ENCODE measurements around the gene METTL27. TPM values are rescaled to one million over a fixed set of nuclear protein-coding genes. Genes with fewer than 3 reads are reported as not detected.
"Not testable (repeated sequence)": the region's sequence is repeated elsewhere in the genome, so short reads cannot be mapped to it uniquely, and the experiment has no call there.

Gene METTL27
- total RNA-seq, 1 donor from 2014 or later = 0.90 TPM

DNA sequence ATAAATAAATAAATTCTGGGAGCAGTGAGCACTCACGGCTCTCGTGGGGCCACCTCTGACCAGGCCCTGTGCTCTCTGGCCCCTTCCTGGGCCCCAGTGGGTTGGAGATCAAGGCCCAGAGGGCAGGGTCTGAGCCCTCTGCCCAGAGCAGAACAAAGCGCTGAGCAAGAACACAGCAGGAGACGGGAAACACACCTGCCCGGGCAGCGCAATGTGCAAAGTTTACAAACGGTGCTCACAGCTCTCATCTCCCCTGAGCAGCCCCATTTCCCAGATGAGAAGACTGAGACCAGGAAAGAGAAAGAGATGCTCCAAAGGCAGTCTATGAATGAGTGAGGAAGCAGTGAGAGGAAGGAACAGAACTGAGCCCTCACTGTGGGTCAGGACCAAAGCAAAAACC lies 3.0 kb downstream of the METTL27 start:
- no peak for DNase-seq (ENCODE audit: low read depth in 2 of 2)

DNA sequence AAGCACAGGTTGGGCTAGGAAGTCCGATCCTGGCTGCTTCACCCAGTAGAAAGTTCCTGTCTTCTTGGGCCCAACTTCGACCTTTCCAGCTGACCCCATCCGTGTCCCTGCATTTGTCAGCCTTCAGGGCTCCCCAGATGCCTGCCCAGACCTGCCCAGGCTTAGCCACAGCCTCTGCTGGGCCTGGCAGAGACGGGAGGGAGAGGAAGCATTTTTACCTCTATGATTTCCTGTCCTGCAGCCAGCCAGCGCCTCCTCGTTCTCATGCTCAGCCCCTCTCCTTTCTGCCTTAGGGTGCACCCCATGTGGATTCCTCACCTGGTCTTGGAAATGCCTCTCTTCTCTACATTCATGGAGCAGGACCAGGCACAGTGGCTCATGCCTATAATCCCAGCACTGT lies 3.7 kb downstream of the METTL27 start:
- DNase-seq (ENCODE audit: low read depth in 2 of 2) = no peak

DNA sequence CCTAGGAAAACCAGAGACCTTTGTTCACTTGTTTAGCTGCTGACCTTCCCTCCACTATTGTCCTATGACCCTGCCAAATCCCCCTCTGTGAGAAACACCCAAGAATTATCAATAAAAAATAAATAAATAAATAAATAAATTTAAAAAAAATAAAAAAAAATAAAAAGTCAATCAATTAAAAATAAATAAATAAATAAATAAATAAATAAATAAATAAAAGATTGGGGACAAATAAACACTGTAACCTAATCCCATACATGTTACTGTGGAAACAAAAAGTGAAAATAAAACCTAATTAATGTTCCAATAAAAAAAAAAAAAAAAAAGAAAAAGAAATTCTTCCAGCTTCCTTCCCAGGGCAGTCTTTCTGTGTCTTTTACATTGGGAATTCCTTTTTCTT lies 5.1 kb downstream of the METTL27 start:
- not testable (repeated sequence) for DNase-seq (ENCODE audit: low read depth in 2 of 2)

DNA sequence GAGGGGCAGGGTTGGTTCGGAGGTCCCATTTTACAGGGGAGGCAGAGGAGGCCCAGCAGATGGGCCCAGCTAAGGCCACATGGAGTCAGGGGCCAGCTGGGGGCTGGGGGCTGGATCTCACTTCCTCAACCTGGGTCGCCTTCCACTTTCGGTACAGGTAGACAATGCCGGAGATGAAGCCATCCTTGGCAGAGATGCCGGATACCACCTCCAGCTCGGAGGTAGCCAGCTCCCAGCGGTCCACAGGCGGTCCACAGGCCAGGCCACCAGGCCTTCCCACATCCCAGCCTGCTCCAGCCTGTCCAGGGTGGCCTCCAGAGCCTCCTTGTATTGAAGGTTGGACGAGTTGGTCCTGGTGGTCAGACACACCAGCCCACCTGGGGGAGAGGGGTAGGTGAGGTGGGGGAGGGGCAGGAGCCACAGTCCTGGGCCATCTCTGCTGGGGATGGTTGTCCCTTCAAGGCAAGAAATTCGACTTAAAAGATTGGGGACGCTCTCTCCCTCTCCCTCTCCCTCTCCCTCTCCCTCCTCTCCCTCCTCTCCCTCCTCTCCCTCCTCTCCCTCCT lies 7.6 kb downstream of the METTL27 start:
- no peak for DNase-seq (ENCODE audit: low read depth in 2 of 2)

DNA sequence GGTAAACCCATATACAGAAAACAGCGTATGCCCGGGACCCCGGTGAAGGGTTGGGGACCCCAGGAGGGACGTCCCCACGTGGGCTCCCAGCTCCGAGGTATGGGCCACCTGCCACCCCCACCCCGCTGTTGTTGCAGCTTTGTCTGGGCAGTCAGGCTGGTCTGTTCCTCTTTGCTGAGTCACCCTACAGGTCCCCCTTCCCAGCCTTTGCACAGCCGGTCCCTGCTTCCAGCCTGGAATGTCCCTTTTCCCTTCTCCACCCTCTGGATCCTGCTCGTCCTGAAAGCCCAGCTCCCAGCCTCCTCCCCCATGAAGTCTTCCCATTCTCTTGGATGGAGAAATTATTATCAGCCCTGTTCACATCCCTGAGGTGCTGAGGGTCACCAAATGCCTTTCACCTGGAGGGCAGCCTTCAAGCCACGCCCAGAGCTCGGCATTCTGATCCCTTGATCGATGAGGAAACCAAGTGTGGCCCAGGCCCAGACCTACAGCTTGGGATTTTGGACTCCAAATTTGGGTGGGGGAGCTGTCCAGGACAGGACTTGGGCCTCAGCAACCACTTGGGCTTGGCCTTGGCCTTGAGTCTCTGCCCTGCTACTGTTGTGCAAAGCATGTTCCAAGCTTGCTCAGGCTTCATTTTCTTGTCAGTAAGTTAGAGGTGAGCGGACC lies 8.9 kb downstream of the METTL27 start:
- no peak for DNase-seq (ENCODE audit: low read depth in 2 of 2)

DNA sequence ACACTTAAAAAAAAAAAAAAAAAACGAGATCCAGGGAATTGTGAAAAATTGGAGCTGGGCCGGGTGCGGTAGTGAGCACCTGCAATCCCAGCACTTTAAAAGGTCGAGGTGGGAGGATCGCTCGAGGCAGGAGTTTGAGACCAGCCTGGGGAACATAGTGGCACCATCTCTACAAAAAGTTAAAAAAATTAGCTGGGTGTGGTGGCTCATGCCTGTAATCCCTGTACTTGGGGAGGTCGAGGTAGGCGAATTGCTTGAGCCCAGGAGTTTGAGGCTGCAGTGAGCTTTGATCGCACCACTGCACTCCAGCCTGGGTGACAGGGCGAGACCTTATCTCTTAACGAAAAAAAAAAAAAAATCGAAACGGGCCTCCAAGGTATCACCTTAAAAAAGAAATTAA lies 9.5 kb downstream of the METTL27 start:
- DNase-seq (ENCODE audit: low read depth in 2 of 2) = no peak

DNA sequence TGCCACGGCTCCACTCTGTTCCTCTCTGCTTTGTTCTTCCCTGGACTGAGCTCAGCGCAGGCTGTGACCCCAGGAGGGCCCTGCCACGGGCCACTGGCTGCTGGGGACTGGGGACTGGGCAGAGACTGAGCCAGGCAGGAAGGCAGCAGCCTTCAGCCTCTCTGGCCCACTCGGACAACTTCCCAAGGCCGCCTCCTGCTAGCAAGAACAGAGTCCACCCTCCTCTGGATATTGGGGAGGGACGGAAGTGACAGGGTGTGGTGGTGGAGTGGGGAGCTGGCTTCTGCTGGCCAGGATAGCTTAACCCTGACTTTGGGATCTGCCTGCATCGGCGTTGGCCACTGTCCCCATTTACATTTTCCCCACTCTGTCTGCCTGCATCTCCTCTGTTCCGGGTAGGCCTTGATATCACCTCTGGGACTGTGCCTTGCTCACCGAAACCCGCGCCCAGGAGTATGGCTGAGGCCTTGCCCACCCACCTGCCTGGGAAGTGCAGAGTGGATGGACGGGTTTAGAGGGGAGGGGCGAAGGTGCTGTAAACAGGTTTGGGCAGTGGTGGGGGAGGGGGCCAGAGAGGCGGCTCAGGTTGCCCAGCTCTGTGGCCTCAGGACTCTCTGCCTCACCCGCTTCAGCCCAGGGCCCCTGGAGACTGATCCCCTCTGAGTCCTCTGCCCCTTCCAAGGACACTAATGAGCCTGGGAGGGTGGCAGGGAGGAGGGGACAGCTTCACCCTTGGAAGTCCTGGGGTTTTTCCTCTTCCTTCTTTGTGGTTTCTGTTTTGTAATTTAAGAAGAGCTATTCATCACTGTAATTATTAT lies 10.3 kb downstream of the METTL27 start:
- no peak for DNase-seq (ENCODE audit: low read depth in 2 of 2)

DNA sequence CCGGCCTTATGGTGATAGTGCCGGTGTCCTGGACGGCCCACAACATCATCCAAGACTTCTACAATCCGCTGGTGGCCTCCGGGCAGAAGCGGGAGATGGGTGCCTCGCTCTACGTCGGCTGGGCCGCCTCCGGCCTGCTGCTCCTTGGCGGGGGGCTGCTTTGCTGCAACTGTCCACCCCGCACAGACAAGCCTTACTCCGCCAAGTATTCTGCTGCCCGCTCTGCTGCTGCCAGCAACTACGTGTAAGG lies 10.8 kb downstream of the METTL27 start:
- DNase-seq (ENCODE audit: low read depth in 2 of 2) = no peak

DNA sequence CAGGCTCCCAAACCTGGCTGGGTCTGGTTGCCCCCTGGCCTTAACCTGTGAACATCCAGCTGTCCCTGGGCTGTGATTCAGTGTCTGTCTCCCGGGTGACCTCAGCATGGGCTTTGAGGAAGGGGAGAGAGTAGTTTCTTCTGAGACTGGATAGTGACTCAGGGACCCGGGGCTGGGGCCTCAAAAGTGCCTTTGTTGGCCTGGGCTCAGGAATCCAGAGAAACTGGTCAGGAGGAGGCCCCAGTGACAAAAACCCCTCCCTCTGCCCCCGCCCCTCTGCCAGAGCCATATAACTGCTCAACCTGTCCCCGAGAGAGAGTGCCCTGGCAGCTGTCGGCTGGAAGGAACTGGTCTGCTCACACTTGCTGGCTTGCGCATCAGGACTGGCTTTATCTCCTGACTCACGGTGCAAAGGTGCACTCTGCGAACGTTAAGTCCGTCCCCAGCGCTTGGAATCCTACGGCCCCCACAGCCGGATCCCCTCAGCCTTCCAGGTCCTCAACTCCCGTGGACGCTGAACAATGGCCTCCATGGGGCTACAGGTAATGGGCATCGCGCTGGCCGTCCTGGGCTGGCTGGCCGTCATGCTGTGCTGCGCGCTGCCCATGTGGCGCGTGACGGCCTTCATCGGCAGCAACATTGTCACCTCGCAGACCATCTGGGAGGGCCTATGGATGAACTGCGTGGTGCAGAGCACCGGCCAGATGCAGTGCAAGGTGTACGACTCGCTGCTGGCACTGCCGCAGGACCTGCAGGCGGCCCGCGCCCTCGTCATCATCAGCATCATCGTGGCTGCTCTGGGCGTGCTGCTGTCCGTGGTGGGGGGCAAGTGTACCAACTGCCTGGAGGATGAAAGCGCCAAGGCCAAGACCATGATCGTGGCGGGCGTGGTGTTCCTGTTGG lies 11.4 kb downstream of the METTL27 start, which contains the start of gene CLDN4:
Gene CLDN4, plus strand, starts transcription at position 316 of the 903 bp plus-strand sequence. Its CDS starts 206 bp downstream, at position 522.
- no peak for DNase-seq (ENCODE audit: low read depth in 2 of 2)

DNA sequence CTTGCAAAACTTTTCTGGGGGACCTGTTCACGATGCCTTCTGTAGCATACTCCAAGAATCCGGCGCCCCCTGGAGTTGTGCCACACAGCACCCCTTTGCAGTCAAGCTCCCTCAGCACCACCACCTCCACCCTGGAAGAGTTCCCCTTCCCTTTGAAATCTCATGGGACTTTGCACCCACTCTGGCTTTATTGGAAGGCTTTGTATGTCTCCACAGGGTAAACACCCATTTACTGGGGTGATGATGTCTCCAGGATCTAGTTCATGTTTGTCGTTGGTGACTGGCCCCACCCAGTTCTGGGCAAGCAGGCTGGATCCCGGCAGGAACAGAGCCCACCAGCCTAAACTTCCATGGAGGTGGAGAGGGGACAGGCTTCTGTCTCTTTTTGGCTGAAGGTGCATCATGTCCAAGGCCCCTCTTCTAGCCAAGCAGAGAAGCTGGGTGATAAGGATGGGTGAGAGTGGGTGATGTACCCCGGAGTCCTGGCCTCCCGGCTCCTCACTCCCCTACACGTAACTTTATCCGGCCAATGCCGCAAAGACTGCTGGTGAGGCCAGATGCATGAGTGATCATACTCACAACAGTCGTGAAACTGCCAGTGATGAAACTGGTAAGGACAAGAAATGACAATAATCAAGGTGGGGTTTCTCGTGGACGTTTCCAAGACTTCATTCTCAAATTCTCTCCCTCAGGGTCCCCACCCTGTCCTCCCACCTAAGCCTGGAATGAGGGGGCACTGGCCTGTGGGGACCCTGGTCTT lies 12.2 kb downstream of the METTL27 start:
- no peak for DNase-seq (ENCODE audit: low read depth in 2 of 2)

DNA sequence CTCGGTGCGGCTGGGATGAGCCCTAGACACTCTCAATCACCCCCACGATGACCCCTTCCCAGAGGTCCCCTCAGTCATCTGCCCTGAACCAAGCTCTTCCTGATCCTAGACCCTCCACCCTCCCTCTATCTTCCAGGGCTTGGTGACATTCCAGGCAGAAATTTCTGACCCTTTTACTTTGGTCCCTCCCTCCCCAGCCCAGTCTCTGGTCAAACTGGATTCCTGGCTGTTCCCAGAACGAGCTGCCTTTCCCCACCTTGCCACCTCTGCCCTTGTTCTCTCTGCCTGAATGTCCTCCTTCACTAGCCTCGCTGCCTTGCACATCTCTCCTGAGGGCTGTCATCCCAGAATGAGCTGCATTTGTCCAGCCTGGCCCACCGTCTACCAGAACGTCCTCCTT lies 12.8 kb downstream of the METTL27 start:
- DNase-seq (ENCODE audit: low read depth in 2 of 2) = no peak

DNA sequence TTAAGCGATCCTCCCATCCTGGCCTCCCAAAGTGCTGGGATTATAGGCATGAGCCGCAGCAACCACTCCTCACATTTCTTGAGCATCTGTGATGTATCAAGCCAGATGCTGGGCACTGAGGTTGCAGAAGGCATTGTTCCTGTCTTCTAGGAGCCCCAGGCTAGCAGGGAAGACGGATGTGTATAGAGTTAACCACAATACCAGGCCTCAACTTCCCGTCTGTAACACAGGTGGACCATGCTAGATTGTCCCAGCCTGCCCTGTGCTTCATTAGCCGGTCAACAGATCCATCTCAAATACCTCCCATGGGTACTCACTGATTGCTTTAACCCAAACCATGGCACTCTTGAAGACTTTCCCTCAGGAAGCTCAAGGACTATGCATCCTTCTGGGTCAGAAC lies 13.3 kb downstream of the METTL27 start:
- DNase-seq (ENCODE audit: low read depth in 2 of 2) = no peak

DNA sequence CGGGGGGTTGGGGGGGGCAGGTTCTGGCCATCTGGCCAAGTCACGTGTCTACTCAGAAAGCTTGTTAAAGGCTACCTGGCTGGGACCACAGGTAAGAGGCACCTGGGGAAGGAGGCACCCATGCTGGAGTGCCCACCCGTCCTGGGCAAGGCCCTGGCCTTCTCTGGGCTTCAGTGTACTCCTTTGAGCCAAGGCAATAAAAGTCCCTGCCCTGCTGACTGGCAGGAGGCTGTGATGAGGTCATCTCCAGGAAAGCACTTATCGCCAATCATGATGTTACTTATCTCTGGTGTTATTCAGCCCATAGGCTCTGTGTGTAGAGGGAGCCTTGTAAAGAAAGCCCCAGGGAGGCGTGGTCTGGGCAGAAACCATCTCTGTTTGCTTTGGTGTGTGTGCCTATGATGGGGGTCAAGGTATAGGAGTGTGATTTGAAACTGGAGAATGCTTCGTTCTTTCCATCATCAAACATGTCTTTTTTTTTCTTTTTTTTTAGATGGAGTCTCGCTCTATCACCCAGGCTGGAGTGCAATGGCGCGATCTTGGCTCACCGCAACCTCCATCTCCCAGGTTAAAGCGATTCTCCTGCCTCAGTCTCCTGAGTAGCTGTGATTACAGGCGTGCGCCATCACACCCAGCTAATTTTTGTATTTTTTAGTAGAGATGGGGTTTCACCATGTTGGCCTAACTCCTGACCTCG lies 14.1 kb downstream of the METTL27 start:
- DNase-seq (ENCODE audit: low read depth in 2 of 2) = peak in 1 of 2 donors; percentile 70

DNA sequence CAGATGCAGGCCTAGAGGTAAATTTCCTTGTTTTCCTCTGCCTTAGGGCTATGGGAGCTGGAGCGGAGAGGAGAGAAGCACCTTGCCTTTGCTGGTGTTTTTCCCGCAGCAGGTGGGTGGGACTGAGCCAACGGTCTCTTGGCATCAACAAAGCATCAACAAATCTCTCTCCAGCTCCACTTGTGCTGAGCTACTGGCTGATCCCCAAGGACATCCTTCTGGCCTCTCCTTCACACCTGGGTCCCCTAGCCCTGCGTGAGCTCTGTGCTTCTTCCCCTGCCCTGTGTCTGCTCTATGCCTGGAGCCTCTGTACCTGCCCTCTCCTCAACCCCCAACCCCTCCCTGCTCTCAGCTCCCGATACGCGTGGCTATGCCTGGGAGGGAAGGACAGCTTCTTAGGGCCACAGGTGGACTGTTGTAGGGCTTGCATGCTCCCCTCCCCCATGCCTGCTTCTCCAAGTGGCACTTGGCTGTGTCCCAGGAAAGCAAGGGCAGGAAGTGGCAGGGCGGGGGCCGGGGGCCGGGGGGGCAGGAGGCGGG lies 14.7 kb downstream of the METTL27 start:
- DNase-seq (ENCODE audit: low read depth in 2 of 2) = peak in 1 of 2 donors; percentile 36

DNA sequence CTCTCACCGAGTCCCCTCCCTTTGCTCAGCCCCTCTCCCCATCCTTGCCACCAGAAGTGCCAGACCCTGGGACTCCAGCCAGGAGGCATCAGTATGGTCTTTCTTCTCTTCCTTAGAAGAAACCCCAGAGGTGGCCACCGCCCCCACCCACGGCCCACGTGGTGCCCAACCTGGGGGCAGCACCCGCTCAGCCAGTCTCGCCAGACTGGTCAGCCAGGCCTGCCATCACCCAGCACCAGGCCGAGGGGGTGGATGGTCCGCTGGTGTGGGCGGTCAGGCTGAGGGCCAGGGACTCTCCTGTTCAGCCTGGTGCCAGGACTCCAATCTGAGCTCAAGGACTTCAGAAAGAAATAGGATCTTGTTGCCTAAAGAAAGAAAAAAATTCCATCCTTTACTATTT lies 17.3 kb downstream of the METTL27 start:
- DNase-seq (ENCODE audit: low read depth in 2 of 2) = no peak

DNA sequence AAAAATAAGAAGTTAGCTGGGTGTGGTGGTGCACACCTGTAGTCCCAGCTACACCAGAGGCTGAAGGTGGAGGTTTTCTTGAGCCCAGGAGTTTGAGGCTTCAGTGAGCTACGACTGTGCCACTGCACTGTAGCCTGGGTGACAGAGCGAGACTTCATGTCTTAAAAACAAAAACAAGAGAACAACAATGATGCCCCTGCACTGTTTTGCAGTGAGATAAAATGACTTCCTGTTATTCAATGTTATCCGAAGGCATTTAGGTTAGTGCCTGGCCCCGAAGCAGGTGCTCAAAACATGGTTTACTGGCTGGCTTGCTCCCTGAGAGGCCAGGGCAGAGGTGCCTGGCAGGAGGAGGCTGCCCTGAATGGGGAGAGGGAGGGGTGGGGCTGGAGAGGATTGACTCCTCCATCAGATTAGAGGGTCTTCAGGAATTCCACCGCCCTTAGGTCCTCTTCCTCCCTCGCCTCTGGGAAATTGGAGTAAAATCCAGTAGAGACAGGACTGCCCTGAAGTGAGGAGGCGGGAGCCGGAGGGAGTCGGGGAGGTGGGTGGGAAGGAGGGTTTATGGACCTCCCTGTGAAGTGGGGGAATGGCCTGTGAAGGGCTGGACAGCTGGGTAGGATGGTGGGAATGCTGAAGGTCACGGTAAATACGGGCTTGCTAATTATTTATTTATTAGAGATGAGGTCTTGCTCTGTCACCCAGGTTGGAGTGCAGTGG lies 18.3 kb downstream of the METTL27 start:
- DNase-seq (ENCODE audit: low read depth in 2 of 2) = no peak

DNA sequence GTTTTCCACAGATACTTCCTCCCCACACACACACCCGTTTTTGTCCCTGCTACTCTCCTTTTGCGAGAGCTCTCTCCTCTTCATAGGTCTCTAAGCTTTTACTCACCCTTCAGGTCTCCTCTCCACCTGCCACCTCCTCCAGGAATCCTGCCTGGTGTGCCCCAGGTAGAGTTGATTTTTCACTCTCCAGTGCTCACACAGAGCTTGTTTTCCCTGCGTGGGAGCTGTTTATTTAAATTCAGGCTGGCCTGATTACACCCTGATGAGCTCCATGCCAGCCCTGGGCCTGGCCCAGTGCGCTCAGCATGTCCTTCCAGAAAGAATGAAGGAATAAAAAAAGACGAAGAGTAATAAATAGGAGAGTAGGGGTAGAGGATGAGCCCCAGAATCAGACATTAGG lies 19.1 kb downstream of the METTL27 start:
- no peak for DNase-seq (ENCODE audit: low read depth in 2 of 2)

DNA sequence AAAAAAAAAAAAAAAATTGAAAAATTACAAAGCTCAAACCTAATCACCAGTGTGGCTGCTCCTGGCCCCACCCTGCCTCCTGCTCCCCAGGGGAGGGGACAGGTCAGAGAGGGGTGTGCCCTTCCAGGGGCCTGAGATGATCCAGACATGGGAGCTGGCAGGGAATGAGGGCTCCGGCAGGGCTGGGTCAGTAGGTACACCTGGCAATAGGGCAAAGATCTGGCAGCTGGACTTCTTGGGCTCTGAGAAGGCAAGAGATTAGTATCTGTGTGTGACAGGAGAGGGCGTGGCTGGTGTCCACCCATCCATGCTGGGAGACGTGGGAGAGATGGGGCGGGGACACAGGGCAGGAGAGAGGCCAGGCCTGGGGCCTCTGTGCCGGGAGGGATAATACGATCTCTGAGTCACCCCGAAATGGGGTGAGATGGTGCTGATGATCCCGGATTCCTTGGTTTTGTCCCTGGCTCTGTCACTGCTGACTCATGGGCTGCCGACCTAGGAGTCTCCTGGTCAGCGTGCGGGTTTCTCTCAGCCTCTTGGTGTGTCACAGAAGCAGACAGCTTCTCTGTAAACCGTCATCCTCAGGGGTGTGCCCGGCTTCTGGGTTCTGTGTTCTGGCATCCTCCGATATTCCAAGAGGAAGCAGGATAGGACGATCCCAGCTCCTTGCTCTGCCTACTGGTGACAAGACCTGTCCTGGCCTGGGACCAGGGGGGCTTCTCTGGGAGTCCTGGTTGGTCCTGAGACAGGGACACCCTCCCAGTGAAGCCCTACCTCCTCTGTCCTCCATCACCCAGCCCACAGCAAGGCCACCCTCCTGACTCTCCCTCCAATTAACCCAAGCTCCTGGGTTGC lies 19.8 kb downstream of the METTL27 start:
- DNase-seq (ENCODE audit: low read depth in 2 of 2) = peak in 1 of 2 donors; percentile 68

Data from dermis microvascular lymphatic vessel endothelial cell (primary cell).